OCI-LY7 (cell line): ENCODE results near the gene DGKG.

ENCODE experiments used
- CTCF ChIP-seq: fragments of 200-600 bp; sonication (generic); conservative IDR thresholded peaks from 2 replicates; pipeline ENCODE4 v1.5.1; 2014; ENCODE audit warnings: mild to moderate bottlenecking, antibody characterized with exemption, low read length, moderate library complexity, mixed read lengths
- EZH2phosphoT487 ChIP-seq: fragments of 200-600 bp; sonication (generic); IDR thresholded peaks from 2 replicates; pipeline ENCODE4 v1.6.1; 2018; ENCODE audit warnings: low read depth, borderline replicate concordance, mild to moderate bottlenecking, mixed run types, antibody characterized with exemption, low read length, moderate library complexity, mixed read lengths

DNA sequence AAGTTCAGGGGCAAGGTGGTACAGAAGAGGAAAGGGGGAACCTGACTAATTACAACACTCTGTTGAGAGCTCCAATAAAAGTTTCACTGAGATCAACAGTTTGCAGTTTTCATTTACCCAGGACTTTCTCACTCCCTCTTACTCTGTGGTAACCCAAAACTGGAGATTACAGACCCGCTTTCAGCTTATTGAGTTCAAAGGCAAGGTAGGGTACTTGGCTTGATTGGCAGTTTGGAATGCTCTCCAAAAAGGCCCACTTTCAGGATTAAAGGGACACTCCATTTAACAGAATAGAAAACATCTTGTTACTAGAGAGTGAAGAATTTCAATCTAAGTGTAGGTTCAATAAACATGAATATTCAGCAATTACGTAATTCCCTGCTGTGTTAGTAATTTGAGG, 135.6 kb downstream of the DGKG start:
- no peak for TF ChIP-seq CTCF
- TF ChIP-seq EZH2phosphoT487 = no peak
